Neural progenitor cell (in vitro differentiated cells): ENCODE data around the gene PRR7. TPM values are rescaled to one million over a fixed set of nuclear protein-coding genes. Genes with fewer than 3 reads are reported as not detected.

Source experiments
- DNase-seq: peaks from one replicate; pipeline ENCODE4 v3.0.0-alpha.2; 2016; ENCODE audit warnings: low spot score
- H2AFZ ChIP-seq: fragments of 200-600 bp; sonication (generic); replicated peaks from 2 replicates; pipeline ENCODE4 v1.6.1; 2016; ENCODE audit warnings: antibody characterized with exemption
- H3F3A ChIP-seq: fragments of 200-600 bp; sonication (generic); 2 replicates; pipeline ENCODE4 v1.6.1; 2016; ENCODE audit warnings: antibody characterized with exemption, low read depth
- H3K27ac ChIP-seq: fragments of 200-600 bp; sonication (generic); 2 replicates; pipeline ENCODE4 v1.5.1; 2016; ENCODE audit warnings: mild to moderate bottlenecking
- H3K27me3 ChIP-seq: fragments of 200-600 bp; sonication (generic); 2 replicates; pipeline ENCODE4 v1.6.1; 2016; ENCODE audit warnings: mild to moderate bottlenecking, moderate library complexity
- H3K36me3 ChIP-seq: fragments of 200-600 bp; sonication (generic); 2 replicates; pipeline ENCODE4 v1.5.1; 2016
- H3K4me1 ChIP-seq: fragments of 200-600 bp; sonication (generic); 2 replicates; pipeline ENCODE4 v1.6.1; 2016; ENCODE audit warnings: mixed run types
- H3K4me2 ChIP-seq: fragments of 200-600 bp; sonication (generic); 2 replicates; pipeline ENCODE4 v1.6.1; 2016
- H3K4me3 ChIP-seq: fragments of 200-600 bp; sonication (generic); 2 replicates; pipeline ENCODE4 v1.5.1; 2016
- H3K79me2 ChIP-seq: fragments of 200-600 bp; sonication (generic); 2 replicates; pipeline ENCODE4 v1.6.1; 2016; ENCODE audit warnings: low read depth
- H3K9ac ChIP-seq: fragments of 200-600 bp; sonication (generic); 2 replicates; pipeline ENCODE4 v1.6.1; 2016
- H3K9me3 ChIP-seq: fragments of 200-600 bp; sonication (generic); 2 replicates; pipeline ENCODE4 v1.5.1; 2016; ENCODE audit warnings: low read depth
- H4K20me1 ChIP-seq: fragments of 200-600 bp; sonication (generic); 2 replicates; pipeline ENCODE4 v1.6.1; 2016; ENCODE audit warnings: low read depth
- H3K27ac Mint-ChIP-seq: 3 replicates; pipeline ENCODE4 v1.8.0; 2021; ENCODE audit warnings: mixed read lengths
- H3K27me3 Mint-ChIP-seq: 2 replicates; pipeline ENCODE4 v1.8.0; 2022; ENCODE audit warnings: low read depth, mild to moderate bottlenecking, inconsistent platforms, moderate library complexity, mixed read lengths; ENCODE audit not compliant: insufficient read depth
- H3K36me3 Mint-ChIP-seq: 3 replicates; pipeline ENCODE4 v1.8.0; 2021; ENCODE audit warnings: mixed read lengths
- H3K4me1 Mint-ChIP-seq: 3 replicates; pipeline ENCODE4 v1.8.0; 2021; ENCODE audit warnings: mixed read lengths
- H3K4me3 Mint-ChIP-seq: 3 replicates; pipeline ENCODE4 v1.8.0; 2021; ENCODE audit warnings: mild to moderate bottlenecking, moderate library complexity, mixed read lengths
- H3K9me3 Mint-ChIP-seq: 3 replicates; pipeline ENCODE4 v1.8.0; 2020; ENCODE audit warnings: mixed read lengths
- CTCF ChIP-seq: fragments of 200-600 bp; sonication (generic); IDR thresholded peaks from 2 replicates; pipeline ENCODE4 v1.5.1; 2017; ENCODE audit warnings: antibody characterized with exemption, mild to moderate bottlenecking
- EZH2 ChIP-seq: fragments of 200-600 bp; sonication (generic); IDR thresholded peaks from 2 replicates; pipeline ENCODE4 v1.6.1; 2017; ENCODE audit warnings: antibody characterized with exemption, mild to moderate bottlenecking, moderate library complexity
- EZH2phosphoT487 ChIP-seq: fragments of 200-600 bp; sonication (generic); IDR thresholded peaks from 2 replicates; pipeline ENCODE4 v1.6.1; 2017; ENCODE audit warnings: antibody characterized with exemption
- total RNA-seq: library from RNA; depleted of rRNA; stranded (reverse); fragments of >200 nt; gene quantifications from 2 replicates; pipeline ENCODE4 v1.2.3, GENCODE V29; 2015; ENCODE audit warnings: low replicate concordance

The PRR7 gene
- total RNA-seq, 1 donor from 2014 or later: 4.5 TPM

GRCh38 chr5:177501874-177502678 lies 55.5 kb downstream of the PRR7 start:
- peak overlapping the region; percentile 1 for H3K27ac Mint-ChIP-seq
- peaks cover 15% of the 10 kb centered on the region for H3K27me3 Mint-ChIP-seq
- no peaks in the 10 kb centered on the region for H3K36me3 ChIP-seq
- H2AFZ ChIP-seq: no peak overlapping the region
- H3K4me1 Mint-ChIP-seq: peaks cover 43% of the 10 kb centered on the region
- no peaks in the 10 kb centered on the region for H3K9me3 Mint-ChIP-seq
- no peak overlapping the region for H3K9ac ChIP-seq
- no peak overlapping the region for H3K27ac ChIP-seq
- peak overlapping the region; percentile 9 for H3K4me2 ChIP-seq
- H3K79me2 ChIP-seq: no peaks in the 10 kb centered on the region
- H4K20me1 ChIP-seq: no peaks in the 10 kb centered on the region
- peaks cover 15% of the 10 kb centered on the region for H3K4me1 ChIP-seq
- H3K4me3 Mint-ChIP-seq: no peak overlapping the region
- peaks cover 13% of the 10 kb centered on the region for H3F3A ChIP-seq
- TF ChIP-seq EZH2 (no peak), CTCF (no peak), EZH2phosphoT487 (no peak)
- H3K4me3 ChIP-seq: no peak overlapping the region
- H3K36me3 Mint-ChIP-seq: no peaks in the 10 kb centered on the region
- peaks cover 21% of the 10 kb centered on the region for H3K27me3 ChIP-seq
- H3K9me3 ChIP-seq: no peaks in the 10 kb centered on the region
- DNase-seq: no peak

GRCh38 chr5:177502886-177503285 lies 56.3 kb downstream of the PRR7 start:
- Histone ChIP-seq H3K27ac (no peak overlapping the region), H3K4me1 (peaks cover 15% of the 10 kb centered on the region), H2AFZ (no peak overlapping the region), H3F3A (peaks cover 11% of the 10 kb centered on the region), H3K9me3 (no peaks in the 10 kb centered on the region), H3K27me3 (peaks cover 19% of the 10 kb centered on the region), H3K79me2 (no peaks in the 10 kb centered on the region), H3K4me3 (no peak overlapping the region), H3K4me2 (no peak overlapping the region), H4K20me1 (no peaks in the 10 kb centered on the region), H3K9ac (peak overlapping the region; percentile 20), H3K36me3 (no peaks in the 10 kb centered on the region)
- H3K27ac Mint-ChIP-seq: peak overlapping the region; percentile 1
- no peaks in the 10 kb centered on the region for H3K36me3 Mint-ChIP-seq
- peak overlapping the region; percentile 65 for H3K4me3 Mint-ChIP-seq
- H3K9me3 Mint-ChIP-seq: no peaks in the 10 kb centered on the region
- DNase-seq: no peak
- H3K27me3 Mint-ChIP-seq: peaks cover 14% of the 10 kb centered on the region
- no peak for TF ChIP-seq CTCF
- no peak for TF ChIP-seq EZH2
- no peak for TF ChIP-seq EZH2phosphoT487
- H3K4me1 Mint-ChIP-seq: peaks cover 43% of the 10 kb centered on the region

GRCh38 chr5:177503351-177504085 lies 56.9 kb downstream of the PRR7 start:
- H3F3A ChIP-seq: peaks cover 4% of the 10 kb centered on the region
- peaks cover 10% of the 10 kb centered on the region for H3K4me1 ChIP-seq
- no peaks in the 10 kb centered on the region for H3K9me3 Mint-ChIP-seq
- H3K4me1 Mint-ChIP-seq: peaks cover 38% of the 10 kb centered on the region
- no peak overlapping the region for H2AFZ ChIP-seq
- H3K4me3 ChIP-seq: no peak overlapping the region
- H3K27ac ChIP-seq: no peak overlapping the region
- H3K4me2 ChIP-seq: no peak overlapping the region
- TF ChIP-seq EZH2phosphoT487 (no peak), EZH2 (no peak), CTCF (no peak)
- H3K27ac Mint-ChIP-seq: no peak overlapping the region
- H4K20me1 ChIP-seq: no peaks in the 10 kb centered on the region
- H3K27me3 ChIP-seq: peaks cover 13% of the 10 kb centered on the region
- peaks cover 10% of the 10 kb centered on the region for H3K27me3 Mint-ChIP-seq
- no peaks in the 10 kb centered on the region for H3K79me2 ChIP-seq
- no peak for DNase-seq
- H3K36me3 ChIP-seq: no peaks in the 10 kb centered on the region
- no peaks in the 10 kb centered on the region for H3K36me3 Mint-ChIP-seq
- H3K9ac ChIP-seq: no peak overlapping the region
- no peak overlapping the region for H3K4me3 Mint-ChIP-seq
- H3K9me3 ChIP-seq: no peaks in the 10 kb centered on the region
